Measurements from ENCODE around the gene SPIRE2.
A peak's percentile ranks its signal among the peaks of the same experiment; 100 is the strongest.

Gene SPIRE2

GRCh38 chr16:89915303-89916232 lies 87.3 kb downstream of the SPIRE2 start:
- DNase-seq, result no peak

GRCh38 chr16:89917773-89918452 lies 89.6 kb downstream of the SPIRE2 start:
- DNase-seq, result peak; percentile 86 to 88

GRCh38 chr16:89918453-89919347 lies 90.4 kb downstream of the SPIRE2 start, which contains the start of gene MC1R:
MC1R (plus strand) TSS chr16:89918862; CDS start chr16:89919259, 397 bp downstream.
- DNase-seq, result peak; percentile 53

- DNase-seq, result no peak
Observed at GRCh38 chr16:89919535-89920406, 91.5 kb downstream of the SPIRE2 start.

GRCh38 chr16:89920723-89921122 lies 92.4 kb downstream of the SPIRE2 start:
- DNase-seq, result no peak

All from activated T-cell treated with anti-CD3 and anti-CD28 coated beads, Interleukin-2, amount 50 U/mL, for 48 hours (primary cell).